ENCODE data around the gene MFSD8.
A peak's percentile ranks its signal among the peaks of the same experiment; 100 is the strongest.
"Not testable (repeated sequence)": the region's sequence is repeated elsewhere in the genome, so short reads cannot be mapped to it uniquely, and the experiment has no call there.

MFSD8 gene

GRCh38 chr4:127957105-127957504 lies 7.9 kb downstream of the MFSD8 start:
- no peak for DNase-seq (ENCODE audit: low read depth in 1 of 2, low spot score in 1 of 2)

- DNase-seq (ENCODE audit: low read depth in 1 of 2, low spot score in 1 of 2) = no peak
Observed at GRCh38 chr4:127936974-127937373, 28.0 kb downstream of the MFSD8 start.

- DNase-seq (ENCODE audit: low read depth in 1 of 2, low spot score in 1 of 2) = not testable (repeated sequence)
Observed at GRCh38 chr4:127931836-127932235, 33.1 kb downstream of the MFSD8 start.

GRCh38 chr4:127930175-127930574 lies 34.8 kb downstream of the MFSD8 start:
- DNase-seq (ENCODE audit: low read depth in 1 of 2, low spot score in 1 of 2) = no peak

GRCh38 chr4:127925720-127926119 lies 39.3 kb downstream of the MFSD8 start:
- DNase-seq (ENCODE audit: low read depth in 1 of 2, low spot score in 1 of 2) = not testable (repeated sequence)

- no peak for DNase-seq (ENCODE audit: low read depth in 1 of 2, low spot score in 1 of 2)
Observed at GRCh38 chr4:127922226-127922625, 42.7 kb downstream of the MFSD8 start.

- DNase-seq (ENCODE audit: low read depth in 1 of 2, low spot score in 1 of 2) = no peak
Observed at GRCh38 chr4:127920521-127920920, 44.5 kb downstream of the MFSD8 start.

- no peak for DNase-seq (ENCODE audit: low read depth in 1 of 2, low spot score in 1 of 2)
Observed at GRCh38 chr4:127917151-127917550, 47.8 kb downstream of the MFSD8 start.

GRCh38 chr4:127916512-127916911 lies 48.5 kb downstream of the MFSD8 start:
- DNase-seq (ENCODE audit: low read depth in 1 of 2, low spot score in 1 of 2) = no peak

- no peak for DNase-seq (ENCODE audit: low read depth in 1 of 2, low spot score in 1 of 2)
Observed at GRCh38 chr4:127905029-127905428, 59.9 kb downstream of the MFSD8 start.

GRCh38 chr4:127899682-127900081 lies 65.3 kb downstream of the MFSD8 start:
- not testable (repeated sequence) for DNase-seq (ENCODE audit: low read depth in 1 of 2, low spot score in 1 of 2)

GRCh38 chr4:127896528-127896927 lies 68.4 kb downstream of the MFSD8 start:
- DNase-seq (ENCODE audit: low read depth in 1 of 2, low spot score in 1 of 2) = no peak

GRCh38 chr4:127896069-127896468 lies 68.9 kb downstream of the MFSD8 start:
- no peak for DNase-seq (ENCODE audit: low read depth in 1 of 2, low spot score in 1 of 2)

GRCh38 chr4:127889903-127890302 lies 75.1 kb downstream of the MFSD8 start:
- DNase-seq (ENCODE audit: low read depth in 1 of 2, low spot score in 1 of 2) = no peak

GRCh38 chr4:127888559-127888958 lies 76.4 kb downstream of the MFSD8 start:
- no peak for DNase-seq (ENCODE audit: low read depth in 1 of 2, low spot score in 1 of 2)

GRCh38 chr4:127881563-127881864 lies 83.5 kb downstream of the MFSD8 start:
- DNase-seq (ENCODE audit: low read depth in 1 of 2, low spot score in 1 of 2) = no peak

GRCh38 chr4:127880763-127881562 lies 84.0 kb downstream of the MFSD8 start, which contains the start of gene PLK4:
PLK4 (plus strand) TSS chr4:127880893; CDS start chr4:127881135, 242 bp downstream.
- DNase-seq (ENCODE audit: low read depth in 1 of 2, low spot score in 1 of 2) = peak; percentile 84 to 85

- DNase-seq (ENCODE audit: low read depth in 1 of 2, low spot score in 1 of 2) = no peak
Observed at GRCh38 chr4:127875791-127876190, 89.2 kb downstream of the MFSD8 start.

- DNase-seq (ENCODE audit: low read depth in 1 of 2, low spot score in 1 of 2) = no peak
Observed at GRCh38 chr4:127870688-127871087, 94.3 kb downstream of the MFSD8 start.

GRCh38 chr4:127870281-127870680 lies 94.7 kb downstream of the MFSD8 start:
- no peak for DNase-seq (ENCODE audit: low read depth in 1 of 2, low spot score in 1 of 2)

- DNase-seq (ENCODE audit: low read depth in 1 of 2, low spot score in 1 of 2) = no peak
Observed at GRCh38 chr4:127868196-127868595, 96.8 kb downstream of the MFSD8 start.

Data from stimulated activated CD4-positive, alpha-beta T cell treated with anti-CD3 and anti-CD28 coated beads, Interleukin-15, amount 100 ng/mL, for 1 hour (primary cell).